ENCODE results near the gene WNT9B.

DNA sequence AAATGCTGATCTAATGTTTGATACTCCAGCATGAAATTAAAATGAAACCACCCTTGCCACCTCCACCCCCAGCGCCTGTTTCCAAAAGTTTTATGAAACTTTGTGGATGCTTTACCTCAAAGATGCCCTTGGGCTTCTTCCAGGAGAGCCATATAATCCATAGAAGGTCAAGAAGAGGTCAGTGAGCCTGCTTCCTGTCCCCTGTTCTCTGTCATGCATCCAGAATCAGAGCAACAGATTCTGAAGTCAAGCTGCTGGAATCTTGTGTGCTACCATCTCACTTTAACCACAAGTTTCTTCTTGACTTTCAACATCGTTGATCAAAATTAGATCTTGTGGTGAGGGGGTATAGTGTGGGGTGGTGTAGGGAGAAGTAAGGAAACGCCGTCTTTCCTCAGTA is 80.2 kb downstream of the WNT9B start:
- TF ChIP-seq EZH2 (IDR thresholded peaks at IDR 0.05) (no peak), POLR2AphosphoS5 (IDR thresholded peaks at IDR 0.05; ENCODE audit: borderline replicate concordance, low read depth, low read length) (no peak)
